Activated CD8-positive, alpha-beta memory T cell treated with anti-CD3 and anti-CD28 coated beads, Interleukin-2, amount 50 U/mL, for 48 hours (primary cell): ENCODE measurements around the gene LPCAT1.

Experiments
- DNase-seq: peaks from one replicate; pipeline ENCODE4 v3.0.0-alpha.2; 2020

The LPCAT1 gene

DNA sequence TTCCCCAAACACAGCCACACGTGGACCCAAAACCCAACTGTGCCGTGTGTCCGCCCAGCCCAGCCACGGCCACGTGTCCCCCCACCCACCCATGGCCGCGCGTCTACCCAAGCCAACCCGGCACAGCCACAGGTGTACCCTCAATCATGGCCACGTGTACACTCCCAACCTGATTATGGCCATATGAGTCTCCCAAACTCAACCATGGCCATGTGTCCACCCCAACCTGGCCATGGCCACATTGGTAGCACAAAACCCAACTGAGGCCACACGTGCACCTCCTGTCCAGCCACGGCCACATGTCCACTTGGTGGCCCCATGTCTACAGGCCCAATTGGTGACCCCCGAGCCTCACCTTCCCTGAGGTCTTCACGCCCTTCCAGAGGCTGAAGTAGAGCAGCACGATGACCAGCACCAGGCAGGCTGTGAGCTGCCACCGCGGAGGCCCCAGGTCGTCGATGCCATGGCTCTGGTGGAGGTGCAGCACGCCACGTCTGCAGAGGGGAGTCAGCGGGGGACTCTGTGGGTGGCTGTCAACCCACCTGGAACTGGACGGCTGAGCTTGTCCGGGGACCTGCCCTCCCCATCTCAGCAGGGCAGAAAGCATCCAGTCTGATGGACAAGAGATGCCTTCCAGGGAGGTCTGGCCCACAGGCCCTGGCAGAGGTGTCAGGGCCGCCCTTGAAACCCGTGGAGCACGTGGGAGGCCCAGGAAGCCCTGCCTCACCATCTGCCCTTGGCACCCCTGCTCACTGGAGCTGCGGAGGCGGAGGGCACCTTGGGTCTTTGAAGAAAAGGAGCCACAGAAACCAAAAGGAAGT, 102.0 kb downstream of the LPCAT1 start:
- DNase-seq, result no peak

DNA sequence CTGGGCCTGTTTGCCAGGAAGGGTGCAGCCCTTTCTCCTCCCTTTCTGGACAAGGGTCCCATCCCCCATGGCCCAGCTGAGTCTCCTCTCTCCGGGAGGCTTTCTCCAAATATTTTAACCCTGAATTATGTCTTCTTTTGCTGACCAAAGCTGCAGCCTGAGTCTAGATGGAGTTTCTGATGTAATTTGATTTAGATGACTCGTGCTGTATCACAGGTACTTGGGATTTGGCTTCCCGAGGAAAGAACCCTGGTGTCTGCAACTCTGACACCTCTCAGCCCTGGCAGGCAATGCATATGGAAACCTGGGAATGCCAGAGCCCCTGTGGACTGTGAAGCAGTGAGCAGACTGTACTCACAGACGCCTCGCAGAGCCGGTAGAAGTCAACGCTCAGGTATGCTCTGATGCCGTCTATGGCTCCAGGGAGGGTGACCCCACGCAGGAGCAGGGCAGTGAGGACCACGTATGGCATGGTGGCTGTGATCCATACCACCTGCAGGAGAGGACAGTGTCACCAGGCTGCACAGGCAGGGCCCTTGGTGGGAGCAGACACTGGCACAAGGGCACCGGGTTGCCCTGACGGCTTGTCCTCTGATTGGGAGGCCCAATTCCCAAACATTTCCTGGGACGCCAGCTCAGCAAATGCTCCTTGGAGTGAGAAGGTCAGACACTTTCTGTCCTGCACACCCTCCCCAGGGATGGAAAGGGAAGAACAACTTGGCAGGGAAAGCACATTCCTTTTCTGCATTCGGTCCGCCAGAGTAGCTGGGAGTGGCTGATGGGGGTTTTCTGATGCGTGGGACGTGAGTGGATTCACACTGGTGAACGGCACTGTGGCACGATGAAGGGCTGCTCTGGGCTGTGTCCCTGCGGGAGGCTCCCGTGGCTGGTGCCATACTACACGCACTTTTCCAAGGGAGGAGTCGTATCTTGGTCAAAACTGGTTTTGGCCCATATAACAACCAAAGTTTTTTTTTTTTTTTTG, 103.3 kb downstream of the LPCAT1 start:
- DNase-seq, result no peak

DNA sequence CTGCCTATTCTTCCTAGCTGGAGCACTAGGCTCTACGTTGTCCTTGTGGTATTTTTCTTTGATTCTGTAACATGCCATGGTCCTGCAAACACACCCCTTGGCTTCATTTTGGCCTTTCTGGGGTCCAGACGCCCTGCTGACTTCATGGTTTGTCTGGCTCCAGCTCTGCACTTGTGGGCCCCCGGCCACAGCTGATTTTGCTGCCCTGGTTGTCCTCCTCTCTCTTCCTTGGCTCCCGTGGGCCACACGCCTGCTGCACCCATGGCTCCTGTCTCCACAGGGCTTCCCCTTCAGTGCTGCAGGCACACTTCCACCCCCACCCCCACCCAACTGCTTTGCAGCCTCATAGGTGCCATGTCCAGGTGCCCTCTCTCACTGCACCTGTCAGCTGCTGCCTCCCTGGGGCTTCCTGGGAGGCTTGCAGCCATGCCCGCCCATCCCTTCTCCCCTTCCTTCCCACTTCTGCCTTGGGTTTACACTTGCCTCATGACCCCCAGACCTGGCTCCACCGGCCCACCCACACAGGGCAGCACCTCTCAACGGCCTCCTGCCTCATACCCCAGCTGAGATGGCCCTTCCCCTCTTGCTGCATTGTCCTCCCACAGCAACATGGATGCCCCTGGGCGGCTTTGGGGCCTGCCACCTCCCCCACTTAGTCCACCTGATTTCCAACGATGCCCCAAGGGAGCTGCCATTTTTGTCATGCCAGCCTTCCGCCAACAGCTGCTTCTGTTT, 104.1 kb downstream of the LPCAT1 start:
- DNase-seq, result no peak

DNA sequence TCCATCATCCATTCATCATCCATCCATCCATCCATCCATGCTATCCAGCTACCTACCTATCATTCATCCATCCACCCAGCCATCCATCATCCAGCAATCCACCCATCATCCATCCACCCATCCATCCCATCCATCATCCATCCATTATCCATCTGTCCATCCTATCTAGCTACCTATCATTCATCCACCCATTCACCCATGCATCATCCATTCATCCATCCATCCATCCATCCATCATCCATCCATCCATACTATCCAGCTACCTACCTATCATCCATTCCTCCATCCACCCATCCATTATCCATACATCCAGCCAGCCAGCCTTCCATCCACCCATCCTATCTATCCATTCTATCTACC, 104.9 kb downstream of the LPCAT1 start:
- DNase-seq, result no peak

DNA sequence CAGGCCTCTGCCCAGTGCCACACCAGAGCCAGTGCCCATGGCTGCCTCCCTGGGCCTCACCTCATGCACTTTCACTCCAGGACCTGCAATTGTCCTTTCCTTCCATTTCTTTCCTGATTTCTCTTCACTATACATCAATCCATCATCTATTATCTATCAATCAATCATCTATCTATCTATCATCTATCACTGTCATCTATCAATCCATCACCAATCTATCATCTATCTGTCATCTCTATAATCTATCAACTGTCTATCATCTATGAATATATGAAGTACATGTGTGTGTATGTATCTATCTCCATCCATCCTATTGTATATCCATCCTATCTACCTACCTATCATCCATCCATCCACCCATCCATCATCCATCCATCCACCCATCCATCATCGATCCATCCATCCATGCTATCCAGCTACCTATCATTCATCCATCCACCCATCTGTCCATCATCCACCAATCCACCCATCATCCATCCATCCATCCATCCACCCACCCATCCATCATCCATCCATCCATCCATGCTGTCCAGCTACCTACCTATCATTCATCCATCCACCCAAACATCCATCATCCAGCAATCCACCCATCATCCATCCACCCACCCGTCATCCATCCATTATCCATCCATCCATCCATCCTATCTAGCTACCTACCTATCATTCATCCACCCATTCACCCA, 105.4 kb downstream of the LPCAT1 start:
- DNase-seq, result no peak

DNA sequence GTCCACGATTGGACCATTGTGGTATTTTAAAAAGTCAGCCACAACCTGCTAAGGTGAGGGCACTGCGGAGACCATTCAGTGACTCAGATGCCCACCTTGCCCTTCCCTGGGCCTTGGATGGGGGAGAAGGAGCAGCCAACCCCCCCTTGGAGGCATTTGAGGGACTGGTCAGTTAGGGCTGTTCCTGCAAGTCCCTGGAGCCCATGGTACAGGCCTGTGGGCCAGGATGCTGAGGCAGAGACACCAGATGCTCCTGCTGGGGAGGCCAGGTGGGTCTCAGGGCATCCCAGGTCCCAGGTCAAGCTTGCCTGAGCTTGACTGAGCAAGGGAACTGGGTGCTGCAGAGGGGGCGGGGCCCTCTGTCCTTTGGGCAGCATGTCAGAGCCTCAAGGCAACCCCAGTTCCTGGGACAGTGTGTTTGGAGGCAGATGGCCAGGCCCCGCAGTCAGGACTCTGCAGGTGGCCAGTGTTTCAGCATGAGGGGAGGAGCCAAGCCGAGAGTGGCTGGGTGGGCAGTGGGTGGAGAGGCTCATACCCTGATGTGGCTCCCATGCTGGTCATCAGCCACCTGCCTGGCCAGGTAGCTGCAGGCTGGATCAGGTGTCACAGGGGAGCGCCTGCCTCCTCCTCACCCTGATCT, 106.1 kb downstream of the LPCAT1 start:
- no peak for DNase-seq

DNA sequence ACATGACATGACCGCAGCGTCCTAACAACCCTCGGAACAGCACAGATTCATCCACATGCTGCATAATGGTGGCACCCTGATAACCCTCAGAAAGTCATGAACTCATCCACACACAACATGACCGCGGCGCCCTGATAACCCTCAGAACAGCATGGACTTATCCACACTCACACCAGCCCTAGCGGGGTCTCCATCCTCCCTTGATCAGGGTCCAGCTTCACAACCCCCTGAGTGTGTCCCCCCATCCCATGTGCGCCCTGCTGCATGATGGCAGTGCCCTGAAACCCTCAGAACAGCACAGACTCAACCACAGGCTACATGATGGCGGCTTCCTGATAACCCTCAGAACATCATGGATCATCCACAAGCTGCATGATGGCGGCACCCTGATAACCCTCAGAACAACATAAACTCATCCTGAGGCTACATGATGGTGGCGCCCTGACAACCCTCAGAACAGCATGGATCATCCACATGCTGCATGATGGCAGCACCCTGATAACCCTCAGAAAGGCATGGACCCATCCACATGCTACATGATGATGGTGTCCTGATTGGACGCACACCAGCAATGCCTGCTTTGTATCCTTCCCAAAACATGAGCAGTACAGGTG, 106.8 kb downstream of the LPCAT1 start:
- DNase-seq, result no peak

DNA sequence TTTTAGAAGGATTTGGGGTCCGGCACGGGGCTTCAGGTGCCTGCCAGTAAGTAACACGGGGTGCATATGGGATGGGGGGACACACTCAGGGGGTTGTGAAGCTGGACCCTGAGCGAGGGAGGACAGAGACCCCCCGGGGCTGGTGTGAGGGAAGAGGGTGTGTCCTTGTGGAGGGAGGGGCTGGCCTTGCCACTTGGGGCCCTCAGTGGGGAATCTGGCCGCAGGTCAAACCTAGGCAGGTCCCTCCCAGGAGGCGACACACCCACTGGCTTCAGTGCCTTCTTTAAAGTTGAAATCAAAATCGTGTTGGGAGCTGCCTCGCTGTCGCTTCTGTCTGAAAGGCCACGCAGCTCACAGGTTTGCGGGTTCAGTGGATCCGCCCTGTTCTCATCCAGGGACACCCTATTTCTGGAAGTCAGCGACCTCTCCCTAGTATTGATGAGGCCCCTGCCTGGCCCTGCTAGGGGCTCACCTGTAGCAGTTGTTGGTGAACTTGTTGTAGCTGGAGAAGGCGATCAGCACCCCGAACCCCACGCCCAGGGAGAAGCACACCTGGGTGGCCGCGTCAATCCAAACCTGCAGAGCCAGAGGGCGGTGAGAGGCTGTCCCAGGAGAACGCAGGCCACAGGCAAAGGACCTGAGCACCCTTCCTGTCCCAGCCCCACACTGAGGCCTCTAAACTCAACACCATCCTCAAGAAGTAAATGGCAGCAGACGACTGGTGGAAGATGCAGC, 108.0 kb downstream of the LPCAT1 start:
- DNase-seq, result no peak

DNA sequence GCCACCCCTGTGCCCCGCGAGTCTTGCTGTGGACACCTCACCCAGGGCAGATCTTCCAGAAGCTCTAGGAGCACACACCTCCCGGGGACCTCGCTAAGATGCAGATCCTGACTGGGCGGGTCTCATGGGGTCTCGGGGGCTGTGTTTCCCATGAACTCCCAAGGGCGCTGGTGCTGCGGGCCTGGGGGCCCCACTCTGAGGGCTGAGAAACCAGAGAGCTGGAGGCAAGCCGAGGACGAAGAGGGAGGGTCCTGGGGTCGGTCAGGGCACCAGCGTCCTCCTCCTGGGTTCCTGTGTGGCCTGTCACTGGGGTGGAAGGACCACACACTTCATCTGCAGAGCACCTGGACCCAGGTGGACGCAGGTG, 108.7 kb downstream of the LPCAT1 start:
- no peak for DNase-seq

DNA sequence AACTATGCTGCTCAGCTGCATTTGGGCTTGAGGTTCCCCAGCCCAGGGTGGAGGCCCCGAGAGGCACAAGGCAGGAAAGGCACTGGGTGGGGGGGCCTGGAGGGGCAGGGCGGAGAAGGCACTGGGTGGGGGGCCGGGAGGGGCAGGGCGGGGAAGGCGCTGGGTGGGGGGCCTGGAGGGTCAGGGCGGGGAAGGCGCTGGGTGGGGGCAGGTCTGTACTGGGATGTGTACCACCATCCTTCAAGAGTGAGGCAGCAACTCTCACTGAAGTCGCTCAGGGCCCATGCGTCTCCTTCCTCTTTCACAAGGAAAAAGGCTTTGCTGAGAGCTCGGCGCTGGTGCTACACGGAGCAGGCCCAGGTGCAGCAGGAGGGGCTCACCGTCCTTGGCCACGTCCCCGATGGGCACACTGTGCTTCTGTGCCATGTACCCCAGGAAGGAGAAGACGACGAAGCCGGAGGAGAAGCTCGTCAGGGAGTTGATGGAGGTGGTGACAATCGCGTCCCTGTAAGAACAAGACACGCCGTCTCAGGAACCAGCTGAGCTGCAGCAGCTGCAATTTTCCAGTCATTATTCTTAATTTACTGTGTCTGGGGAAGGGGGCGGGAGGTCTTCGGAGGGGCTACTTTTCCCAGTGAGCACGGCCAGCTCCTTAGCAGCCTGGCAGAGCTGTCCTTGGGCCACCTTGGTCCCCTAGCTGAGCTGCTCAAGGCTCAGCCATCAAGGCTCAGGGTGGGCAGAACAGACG, 109.3 kb downstream of the LPCAT1 start:
- DNase-seq, result no peak

DNA sequence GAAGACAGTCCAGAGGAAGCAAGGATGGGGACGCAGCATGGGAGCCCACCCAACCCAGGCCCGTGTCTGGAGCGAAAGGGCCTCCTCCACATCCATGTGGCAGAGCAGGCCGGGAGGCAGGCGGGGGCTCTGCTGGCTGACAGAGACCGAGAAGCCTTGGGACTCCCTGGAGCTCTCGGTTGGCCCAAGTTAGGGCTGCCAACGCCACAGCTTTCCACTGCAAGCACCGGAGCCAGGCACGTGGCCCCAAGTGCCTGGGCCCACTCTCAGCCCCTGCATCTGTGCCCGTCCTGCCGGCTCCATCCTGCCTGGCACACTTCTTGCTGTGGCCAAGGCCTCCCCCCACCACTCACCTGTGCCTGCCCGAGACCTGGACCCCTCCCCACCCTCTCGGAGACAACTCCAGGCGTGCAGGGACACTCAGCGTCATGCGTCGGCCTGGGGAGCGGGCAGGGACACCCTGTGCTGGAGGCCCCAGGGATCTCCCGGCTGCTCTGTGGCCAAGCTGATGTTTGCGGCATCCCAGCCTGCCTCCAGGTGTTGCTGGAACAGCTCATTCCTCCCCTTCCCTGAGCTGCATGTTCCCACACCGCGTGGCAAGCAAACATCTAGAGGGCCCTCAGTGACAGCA, 110.0 kb downstream of the LPCAT1 start:
- no peak for DNase-seq

DNA sequence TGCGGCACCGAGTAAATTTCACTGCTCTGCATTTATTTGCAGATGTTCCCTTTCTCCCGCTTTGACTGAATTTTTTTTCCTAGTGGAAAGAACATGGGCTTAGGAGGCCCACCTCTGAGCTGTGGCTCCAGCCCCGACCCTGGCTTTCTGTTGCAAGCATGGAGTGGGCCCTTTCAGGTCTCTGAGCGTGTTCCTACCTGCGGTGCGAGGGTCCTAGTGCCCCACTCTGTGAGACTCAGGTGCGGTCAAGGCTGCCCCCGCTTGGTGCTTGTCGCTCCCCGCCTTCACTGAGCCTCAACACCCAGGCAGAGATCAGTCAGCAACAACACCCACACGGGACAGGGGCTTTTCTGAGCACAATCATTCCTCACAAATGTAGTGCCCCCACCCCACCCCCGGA, 110.5 kb downstream of the LPCAT1 start:
- no peak for DNase-seq

DNA sequence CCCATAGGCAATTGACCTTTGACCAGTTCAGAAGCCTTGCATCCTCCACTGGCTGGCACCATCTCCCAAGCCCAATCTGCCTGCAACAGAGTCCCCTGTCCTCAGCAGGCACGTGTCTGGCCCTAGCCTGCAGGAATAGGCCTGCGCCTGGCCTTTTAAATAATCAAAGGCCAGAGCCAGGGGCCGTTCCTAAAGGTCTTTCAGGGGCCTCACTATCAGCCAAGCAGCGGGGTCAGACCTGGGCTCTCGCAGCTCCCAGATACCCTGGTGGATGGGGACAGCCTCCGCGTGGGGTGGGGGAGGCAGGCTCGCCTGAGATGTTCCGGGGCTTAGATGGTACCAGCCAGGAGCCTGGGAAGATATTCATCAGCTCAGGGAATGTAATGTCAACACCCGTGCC, 111.1 kb downstream of the LPCAT1 start:
- no peak for DNase-seq

DNA sequence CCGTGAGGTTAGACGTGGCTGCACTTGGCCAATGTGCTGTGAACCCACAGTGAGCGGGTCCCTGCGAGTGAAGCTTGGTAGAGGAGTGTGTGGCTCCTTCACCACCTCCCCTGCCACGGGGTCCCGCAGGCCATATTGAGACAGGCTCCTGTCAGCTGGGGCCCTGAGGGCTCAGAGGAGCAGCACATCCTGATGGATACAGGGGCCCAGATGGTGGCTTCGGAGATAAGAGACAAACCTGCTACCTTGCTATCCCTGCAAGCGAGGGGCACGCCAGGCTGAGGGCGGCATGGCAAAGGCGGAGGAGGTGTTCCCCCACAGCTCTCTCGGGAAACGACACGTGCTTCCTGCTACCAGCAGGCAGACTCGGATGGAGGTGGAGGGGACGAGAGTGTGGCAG, 111.6 kb downstream of the LPCAT1 start:
- DNase-seq, result no peak
